Thyroid gland (tissue), 4 donors: ENCODE results near the gene MITF. TPM values are rescaled to one million over a fixed set of nuclear protein-coding genes. Genes with fewer than 3 reads are reported as not detected.
"Not testable (repeated sequence)": the region's sequence is repeated elsewhere in the genome, so short reads cannot be mapped to it uniquely, and the experiment has no call there.

Source experiments
- DNase-seq, 2 donors: peaks; one replicate each; pipeline ENCODE4 v3.0.0-alpha.2; 2019
- H3K27ac ChIP-seq, 3 donors: fragments of 200-600 bp; sonication (generic); 1 replicate in 2 of 3; 2 replicates in 1 of 3; pipeline ENCODE4 v1.5.1; 2016 to 2019; ENCODE audit warnings: mild to moderate bottlenecking in 1 of 3, moderate library complexity in 1 of 3
- H3K27me3 ChIP-seq: fragments of 200-600 bp; sonication (generic); one replicate; pipeline ENCODE4 v1.5.1; 2019
- H3K36me3 ChIP-seq, 2 donors: fragments of 200-600 bp; sonication (generic); one replicate each; pipeline ENCODE4 v1.5.1; 2016 to 2019
- H3K4me1 ChIP-seq, 2 donors: fragments of 200-600 bp; sonication (generic); one replicate each; pipeline ENCODE4 v1.5.1; 2017 to 2019
- H3K4me3 ChIP-seq, 3 donors: fragments of 200-600 bp; sonication (generic); replicated peaks in 1 of 3; 1 replicate in 2 of 3; 2 replicates in 1 of 3; pipeline ENCODE4 v1.5.1; 2016; ENCODE audit warnings: mild to moderate bottlenecking in 1 of 3
- H3K9me3 ChIP-seq: fragments of 200-600 bp; sonication (generic); one replicate; pipeline ENCODE4 v1.5.1; 2017
- CTCF ChIP-seq, 6 experiments: fragments of 200-600 bp in 3 of 6; fragments of 450-650 bp in 3 of 6; sonication (generic) in 3 of 6; IDR thresholded peaks; one replicate each; pipeline ENCODE4 v1.5.1; 2016 to 2019; ENCODE audit warnings: antibody characterized with exemption in 6 of 6, mild to moderate bottlenecking in 2 of 6, inconsistent platforms in 1 of 6, moderate library complexity in 1 of 6
- POLR2A ChIP-seq, 2 donors: fragments of 450-650 bp; IDR thresholded peaks; one replicate each; pipeline ENCODE4 v1.6.1; 2017; ENCODE audit warnings: antibody characterized with exemption in 2 of 2, mild to moderate bottlenecking in 2 of 2, moderate library complexity in 1 of 2
- WGBS, 2 donors: methylation state at CpG; one replicate each; pipeline ENCODE4 v1.1.5; 2017; 5-methylcytosine and 5-hydroxymethylcytosine counted together
- intact Hi-C: fragments of 100-400 bp; cut with DNase I; formaldehyde crosslinking; loops from one replicate; pipeline ENCODE4 v1.15.1; 2023
- total RNA-seq, 4 donors: library from RNA; depleted of rRNA; stranded (reverse); fragments of >200 nt; gene quantifications; one replicate each; pipeline ENCODE4 v1.2.3, GENCODE V29; 2016

MITF gene
- total RNA-seq, 4 donors from 2014 or later, result 22.4 to 52.1 (median 26.4) TPM

- no peak overlapping the region for H3K27ac ChIP-seq
- WGBS, 2 donors, result 11 to 43% methylated on average over 1 of the region's 1 CpG
- no peak overlapping the region for H3K4me3 ChIP-seq
These were observed 168.3 kb downstream of the MITF start for GRCh38 chr3:69907554-69907953.

GRCh38 chr3:69909859-69910258, 170.6 kb downstream of the MITF start:
- H3K4me3 ChIP-seq, DNase-seq, H3K4me1 ChIP-seq, H3K9me3 ChIP-seq, H3K27ac ChIP-seq, H3K27me3 ChIP-seq, intact Hi-C loops, H3K36me3 ChIP-seq: not testable (repeated sequence)

More at GRCh38 chr3:69907554-69907953, 168.3 kb downstream of the MITF start:
- Histone ChIP-seq H3K9me3 (no peaks in the 10 kb centered on the region), H3K4me1 (peaks cover 6 to 9% of the 10 kb centered on the region in 2 donors), H3K27me3 (no peaks in the 10 kb centered on the region), H3K36me3 (no peaks in the 10 kb centered on the region)
- no peak for DNase-seq
- no peak for TF ChIP-seq CTCF (IDR thresholded peaks at IDR 0.05)
- TF ChIP-seq POLR2A (IDR thresholded peaks at IDR 0.05), result no peak
- intact Hi-C loops, result no loop called here

GRCh38 chr3:69913422-69913821, 174.2 kb downstream of the MITF start:
- intact Hi-C loops, result no loop called here
- H3K36me3 ChIP-seq, result no peaks in the 10 kb centered on the region
- DNase-seq, result no peak
- TF ChIP-seq POLR2A (IDR thresholded peaks at IDR 0.05) (no peak), CTCF (IDR thresholded peaks at IDR 0.05) (no peak)
- H3K9me3 ChIP-seq, result no peaks in the 10 kb centered on the region
- WGBS, 2 donors, result 94 to 100% methylated on average over 3 of the region's 3 CpGs
- H3K27me3 ChIP-seq, result no peaks in the 10 kb centered on the region
- H3K4me1 ChIP-seq, result no peaks in the 10 kb centered on the region
- no peak overlapping the region for H3K27ac ChIP-seq
- no peak overlapping the region for H3K4me3 ChIP-seq

GRCh38 chr3:69914395-69914794, 175.1 kb downstream of the MITF start:
- Histone ChIP-seq H3K9me3 (no peaks in the 10 kb centered on the region), H3K36me3 (no peaks in the 10 kb centered on the region), H3K4me3 (no peak overlapping the region), H3K27me3 (no peaks in the 10 kb centered on the region), H3K27ac (no peak overlapping the region), H3K4me1 (peaks cover 0 to 4% of the 10 kb centered on the region in 2 donors)
- intact Hi-C loops, result no loop called here
- 87 to 89% methylated on average over 4 of the region's 4 CpGs for WGBS, 2 donors
- no peak for TF ChIP-seq POLR2A (IDR thresholded peaks at IDR 0.05)
- TF ChIP-seq CTCF (IDR thresholded peaks at IDR 0.05), result no peak
- DNase-seq, result no peak

- Histone ChIP-seq H3K9me3 (no peaks in the 10 kb centered on the region), H3K27ac (no peak overlapping the region), H3K4me1 (peaks cover 0 to 7% of the 10 kb centered on the region in 2 donors), H3K36me3 (no peaks in the 10 kb centered on the region), H3K27me3 (no peaks in the 10 kb centered on the region), H3K4me3 (no peak overlapping the region)
- intact Hi-C loops, result no loop called here
- TF ChIP-seq POLR2A (IDR thresholded peaks at IDR 0.05) (no peak), CTCF (IDR thresholded peaks at IDR 0.05) (no peak)
- DNase-seq, result no peak
These were observed 176.5 kb downstream of the MITF start for GRCh38 chr3:69915726-69916125.

- H3K9me3 ChIP-seq, H3K27ac ChIP-seq, intact Hi-C loops, DNase-seq, H3K27me3 ChIP-seq, H3K4me3 ChIP-seq, H3K4me1 ChIP-seq, H3K36me3 ChIP-seq: not testable (repeated sequence)
- TF ChIP-seq CTCF (IDR thresholded peaks at IDR 0.05), result peak in 3 of 6 experiments; percentile 29 to 31 (median 30)
- 65 to 68% methylated on average over 8 to 10 of the region's 10 CpGs for WGBS, 2 donors
These were observed 180.7 kb downstream of the MITF start for GRCh38 chr3:69920009-69920408.
